Colon (tissue), 2 donors: ENCODE results near the gene ACTG1.

Experiments used
- FAIRE-seq: peaks from 2 replicates; lab custom pipeline; 2012; peaks lifted over from hg19 to GRCh38; lab: Jason Lieb, UNC
- donor health status: control.
- donor health status: control.

Gene ACTG1

DNA sequence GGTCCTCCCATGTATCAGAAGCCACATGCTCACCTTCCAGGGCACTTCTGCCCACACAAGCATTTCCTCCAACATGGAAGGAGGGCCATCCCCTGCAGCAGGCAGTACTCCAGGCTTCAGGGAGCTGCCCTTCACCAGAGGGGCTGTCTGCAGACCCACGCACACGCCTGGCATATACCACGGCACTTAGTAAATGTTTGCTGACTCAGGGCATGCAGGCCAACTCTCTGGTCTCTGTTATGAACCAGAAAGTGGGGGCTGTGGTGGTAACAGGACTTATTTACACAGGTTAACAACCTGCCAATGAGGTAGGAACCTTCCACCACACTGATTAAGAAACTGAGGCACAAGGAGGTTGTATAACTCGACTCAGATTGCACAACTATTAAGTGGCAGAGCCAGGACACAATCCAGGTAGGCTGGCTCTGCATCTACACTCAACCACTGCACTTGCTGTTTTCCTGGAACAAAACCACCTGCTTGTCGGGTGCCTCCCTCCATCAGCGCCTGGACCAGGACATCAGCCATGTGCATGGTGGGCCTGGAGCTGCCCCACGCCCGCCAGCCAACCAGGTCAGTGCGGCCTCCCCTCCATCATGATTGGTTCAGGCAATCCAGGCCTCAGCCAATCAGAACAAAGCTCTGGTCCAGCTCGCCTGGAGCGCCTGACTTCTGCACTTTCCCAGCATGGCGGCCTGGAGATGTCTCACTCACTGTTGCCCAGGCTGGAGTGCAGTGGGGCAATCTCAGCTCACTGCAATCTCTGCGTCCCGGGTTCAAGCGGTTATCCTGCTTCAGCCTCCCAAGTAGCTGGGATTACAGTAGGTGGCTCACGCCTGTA is 19.2 kb downstream of the ACTG1 start:
- no peak for FAIRE-seq

DNA sequence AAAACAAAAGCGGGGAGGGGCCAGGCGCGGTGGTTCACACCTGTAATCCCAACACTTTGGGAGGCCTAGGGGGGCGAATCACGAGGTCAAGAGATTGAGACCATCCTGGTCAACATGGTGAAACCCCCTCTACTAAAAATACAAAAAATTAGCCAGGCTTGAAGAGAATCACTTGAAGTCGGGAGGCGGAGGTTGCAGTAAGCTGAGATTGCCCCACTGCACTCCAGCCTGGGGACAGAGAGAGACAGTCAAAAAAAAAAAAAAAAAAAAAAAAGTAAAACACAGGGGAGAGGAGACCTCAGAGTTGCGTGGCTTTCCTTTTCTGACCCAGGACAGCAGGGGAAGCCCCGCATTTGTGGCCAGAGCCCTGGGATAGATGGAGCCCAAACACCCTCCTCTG is 19.9 kb downstream of the ACTG1 start:
- no peak for FAIRE-seq

DNA sequence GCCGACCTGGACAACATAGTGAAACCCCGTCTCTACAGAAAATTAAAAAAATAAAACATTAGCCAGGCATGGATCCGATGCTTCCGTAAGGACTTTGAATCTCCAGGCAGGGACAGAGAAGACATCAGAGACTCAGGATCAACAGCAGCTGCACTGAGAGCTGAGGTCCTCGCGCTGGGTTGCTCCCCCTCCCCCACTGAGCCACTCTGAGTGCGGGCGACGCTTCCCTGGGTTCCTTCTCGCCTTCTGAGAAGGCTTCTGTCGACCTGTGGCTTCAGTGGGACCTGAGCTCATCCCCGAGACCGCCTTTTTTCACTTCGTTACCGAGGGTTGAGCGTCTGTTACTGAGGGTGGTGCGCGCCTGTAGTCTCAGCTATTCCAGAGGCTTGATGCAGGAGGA is 20.4 kb downstream of the ACTG1 start:
- FAIRE-seq: no peak

DNA sequence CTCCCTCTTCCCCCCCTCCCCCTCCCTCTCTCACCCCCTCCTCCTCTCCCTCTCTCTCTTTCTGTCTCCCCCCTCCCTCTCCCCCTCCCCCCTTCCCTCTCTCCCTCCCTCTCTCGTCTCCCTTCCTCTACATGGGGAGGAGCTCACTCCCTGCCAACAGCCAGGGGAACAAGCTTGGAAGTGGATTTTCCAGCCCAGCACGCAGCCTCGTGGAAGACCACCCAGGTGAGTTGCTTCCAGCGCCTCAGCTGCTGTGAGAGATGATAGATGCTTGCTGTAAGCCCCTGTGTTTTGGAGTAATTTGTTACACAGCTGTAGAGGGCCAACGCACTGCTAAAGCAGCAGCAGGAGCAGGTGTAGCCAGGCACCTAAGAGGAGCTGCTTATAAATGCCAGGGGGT is 20.8 kb downstream of the ACTG1 start:
- no peak for FAIRE-seq

DNA sequence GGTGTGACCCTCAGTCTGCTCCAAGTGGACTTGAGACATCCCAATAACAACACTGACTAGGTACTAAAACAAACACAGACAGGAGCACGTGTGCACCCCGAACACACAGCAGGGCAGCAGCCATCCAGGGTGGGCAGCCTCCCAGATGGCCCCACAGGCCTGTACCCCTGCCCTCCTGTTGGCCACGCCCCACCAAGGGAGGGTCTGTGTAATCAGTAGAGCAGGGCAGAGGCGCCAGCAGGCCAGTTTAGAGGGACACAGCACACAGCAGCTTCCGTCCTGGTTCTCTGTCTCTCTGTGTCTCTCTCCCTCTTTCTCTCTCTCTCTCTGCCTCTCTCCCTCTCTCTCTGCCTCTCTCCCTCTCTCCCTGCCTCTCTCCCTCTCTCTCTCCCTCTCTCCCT is 21.4 kb downstream of the ACTG1 start:
- FAIRE-seq: no peak

- FAIRE-seq: no peak
Measured at GRCh38 chr17:81489998-81490992, 22.3 kb downstream of the ACTG1 start.

DNA sequence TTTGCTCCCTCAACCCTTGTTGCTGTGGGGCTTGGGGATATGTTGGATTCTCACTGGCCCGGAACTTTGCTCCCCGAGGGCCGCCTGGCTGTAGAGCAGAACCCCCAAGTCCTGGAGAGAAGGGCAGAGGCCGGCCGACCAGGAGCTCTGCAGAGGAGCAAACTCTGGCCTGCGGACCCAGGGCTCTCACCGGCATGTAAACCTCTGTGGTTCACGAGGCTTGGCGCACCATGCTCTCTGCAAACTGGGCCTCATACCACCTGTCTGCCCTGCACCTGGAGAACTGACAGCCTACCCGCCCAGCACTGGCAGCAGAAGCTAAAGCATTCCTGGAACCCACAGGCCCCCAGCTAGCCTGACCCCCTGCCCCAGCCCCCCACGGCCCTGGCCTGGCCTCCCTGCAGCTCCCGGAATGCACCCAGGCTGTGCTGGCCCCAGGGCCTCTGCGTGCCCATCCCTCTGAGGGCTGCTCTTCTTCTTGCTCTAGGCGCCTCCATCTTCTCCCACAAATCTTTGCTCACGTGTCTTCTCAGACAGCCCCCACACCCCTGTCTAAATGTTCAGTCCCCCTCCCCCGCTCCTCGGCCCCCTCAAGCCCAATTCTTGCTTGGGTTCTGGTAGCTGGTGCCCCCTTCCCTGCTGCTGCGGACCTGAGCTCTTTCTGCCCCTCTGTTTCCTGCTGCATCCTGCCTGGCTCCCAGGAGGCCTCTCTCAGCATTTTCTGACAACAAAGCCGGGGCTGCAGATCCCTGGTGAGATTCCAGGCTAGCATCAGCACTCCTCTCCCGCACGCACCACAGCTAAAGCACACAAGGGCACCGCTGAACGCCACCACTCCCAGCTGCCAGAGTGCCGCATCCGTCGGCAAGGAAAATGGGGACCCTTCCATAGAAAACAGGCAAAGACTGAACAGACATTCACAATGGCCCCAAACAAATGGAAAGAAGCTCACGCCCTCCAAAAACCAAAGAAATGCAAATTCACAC is 23.3 kb downstream of the ACTG1 start:
- FAIRE-seq: no peak

DNA sequence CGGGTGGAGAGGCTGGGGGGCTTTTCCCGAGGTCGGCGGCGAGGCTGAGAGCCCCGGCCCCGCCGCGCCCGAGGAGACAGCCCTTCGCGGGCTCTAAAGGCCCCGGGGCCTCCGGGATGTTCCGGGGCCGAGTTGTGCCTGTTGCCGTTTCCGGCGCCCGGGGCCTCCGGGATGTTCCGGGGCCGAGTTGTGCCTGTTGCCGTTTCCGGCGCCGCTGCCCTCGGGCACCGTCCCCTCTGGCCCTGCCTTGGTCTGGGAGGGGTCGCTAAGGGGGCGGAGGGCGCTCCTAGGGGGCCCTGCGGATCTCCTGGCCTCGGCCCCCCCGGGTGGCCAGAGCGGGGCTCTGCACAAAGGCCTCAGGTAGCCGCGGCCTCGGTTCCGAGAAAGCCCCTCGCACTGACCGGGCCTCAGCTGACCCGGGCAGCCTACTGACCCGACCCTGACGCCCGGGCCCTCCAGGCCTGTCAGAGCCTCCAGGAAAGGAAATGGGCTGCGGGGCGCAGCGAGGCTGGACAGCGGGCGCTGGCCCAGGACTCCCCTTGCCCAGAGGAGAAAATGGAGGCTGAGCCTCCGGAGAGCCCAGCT is 24.2 kb downstream of the ACTG1 start:
- no peak for FAIRE-seq

GRCh38 chr17:81487487-81488275 is 24.9 kb downstream of the ACTG1 start:
- no peak for FAIRE-seq

DNA sequence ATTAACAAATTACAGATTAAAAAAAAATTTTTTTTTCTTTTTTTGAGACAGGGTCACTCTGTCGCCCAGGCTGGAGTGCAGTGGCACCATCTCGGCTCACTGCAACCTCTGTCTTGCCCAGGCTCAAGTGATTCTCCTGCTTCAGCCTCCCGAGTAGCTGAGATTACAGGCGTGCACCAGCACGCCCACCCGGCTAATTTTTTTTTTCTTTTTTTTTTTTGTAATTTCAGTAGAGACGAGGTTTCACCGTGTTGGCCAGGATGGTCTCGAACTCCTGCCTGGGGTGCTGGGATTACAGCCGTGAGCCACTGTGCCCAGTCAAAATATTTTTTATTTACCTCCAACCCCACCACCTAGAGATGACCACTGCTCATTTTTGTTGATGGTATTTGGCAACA is 25.5 kb downstream of the ACTG1 start:
- no peak for FAIRE-seq

DNA sequence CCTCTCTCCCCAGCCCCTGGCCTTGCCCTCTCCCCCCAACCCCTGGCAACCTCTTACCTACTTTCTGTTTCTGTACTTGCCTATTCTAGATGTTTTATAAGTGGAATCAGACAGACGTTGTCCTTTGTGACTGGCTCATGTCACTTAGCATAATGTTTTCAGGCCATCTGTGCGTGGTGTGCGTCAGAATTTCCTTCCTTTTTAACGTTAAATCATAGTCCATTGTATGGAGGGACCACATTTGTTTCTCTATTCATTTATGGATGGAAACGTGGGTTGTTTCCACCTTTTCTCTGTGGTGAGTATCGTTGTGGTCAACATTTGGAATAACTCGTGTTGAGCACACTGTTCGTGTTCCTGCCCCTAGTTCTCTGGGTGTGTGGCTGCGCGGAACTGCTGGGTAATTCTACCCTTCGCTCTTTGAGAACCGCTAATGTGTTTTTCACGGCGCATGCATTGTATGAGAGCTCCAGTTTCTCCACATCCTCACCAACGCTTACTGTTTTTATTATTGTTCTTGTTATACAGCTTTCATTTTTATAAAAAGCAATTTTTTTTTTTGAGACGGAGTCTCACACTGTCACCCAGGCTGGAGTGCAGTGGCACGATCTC is 26.3 kb downstream of the ACTG1 start:
- no peak for FAIRE-seq

DNA sequence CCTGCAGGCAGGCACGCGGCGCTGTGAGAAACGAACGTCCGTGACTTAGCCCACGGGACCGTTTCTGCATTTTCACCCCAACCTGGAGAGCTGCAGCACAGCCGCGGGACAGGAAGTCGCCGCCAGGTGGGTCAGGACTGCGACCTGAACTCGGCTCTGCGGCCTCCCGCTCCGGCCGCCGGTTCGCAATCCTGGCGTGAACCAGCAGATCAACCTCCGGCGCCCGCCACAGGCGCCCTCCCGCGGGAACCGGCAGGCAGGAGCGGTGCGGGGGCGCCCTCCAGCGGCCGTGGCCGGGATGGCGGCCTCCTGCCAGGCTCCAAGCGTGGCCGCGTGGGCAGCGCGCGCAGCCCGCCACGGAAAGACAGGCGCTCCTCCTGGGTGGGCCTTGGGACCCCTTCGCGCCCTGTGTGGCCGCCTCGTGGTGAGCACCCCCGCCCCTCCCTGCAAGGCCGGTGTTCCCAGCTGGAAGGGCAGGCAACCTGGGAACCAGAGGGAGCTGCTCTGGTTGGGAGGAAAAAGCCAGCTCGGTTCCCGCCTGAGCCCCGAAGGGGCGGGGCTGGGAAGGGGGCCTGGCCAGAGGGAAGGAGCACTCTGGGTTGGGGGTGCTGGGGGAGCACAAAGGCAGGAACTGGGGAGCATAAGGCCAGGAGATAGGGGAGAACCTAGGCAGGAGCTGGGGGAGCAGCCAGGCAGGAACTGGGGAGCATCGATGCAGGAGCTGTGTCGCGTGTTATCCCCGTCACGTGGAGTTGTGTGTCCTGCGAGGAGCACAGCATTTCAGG is 28.2 kb downstream of the ACTG1 start:
- no peak for FAIRE-seq

- no peak for FAIRE-seq
Measured at GRCh38 chr17:81483862-81484194, 28.8 kb downstream of the ACTG1 start.

GRCh38 chr17:81483085-81483861 is 29.3 kb downstream of the ACTG1 start:
- FAIRE-seq: no peak

DNA sequence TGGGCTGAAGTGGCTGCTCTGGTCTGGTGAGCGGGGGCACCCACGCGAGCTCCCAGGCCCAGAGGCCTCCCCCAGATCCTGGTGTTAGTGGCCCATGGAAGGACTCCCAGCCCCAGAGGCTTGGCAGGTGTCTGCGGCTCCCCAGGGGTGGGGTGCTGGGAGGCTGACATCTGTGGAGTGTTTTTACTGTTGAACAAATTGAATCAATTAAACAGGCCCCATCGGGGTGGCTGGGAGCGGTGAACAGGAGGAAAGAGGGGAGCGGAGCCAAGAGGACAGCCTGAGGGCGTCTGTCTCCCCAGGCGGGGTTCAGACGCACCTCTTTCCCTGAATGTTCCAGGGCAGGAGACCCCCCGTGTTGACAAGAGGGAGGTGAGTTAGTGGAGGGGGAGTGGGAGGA is 29.9 kb downstream of the ACTG1 start:
- FAIRE-seq: no peak

DNA sequence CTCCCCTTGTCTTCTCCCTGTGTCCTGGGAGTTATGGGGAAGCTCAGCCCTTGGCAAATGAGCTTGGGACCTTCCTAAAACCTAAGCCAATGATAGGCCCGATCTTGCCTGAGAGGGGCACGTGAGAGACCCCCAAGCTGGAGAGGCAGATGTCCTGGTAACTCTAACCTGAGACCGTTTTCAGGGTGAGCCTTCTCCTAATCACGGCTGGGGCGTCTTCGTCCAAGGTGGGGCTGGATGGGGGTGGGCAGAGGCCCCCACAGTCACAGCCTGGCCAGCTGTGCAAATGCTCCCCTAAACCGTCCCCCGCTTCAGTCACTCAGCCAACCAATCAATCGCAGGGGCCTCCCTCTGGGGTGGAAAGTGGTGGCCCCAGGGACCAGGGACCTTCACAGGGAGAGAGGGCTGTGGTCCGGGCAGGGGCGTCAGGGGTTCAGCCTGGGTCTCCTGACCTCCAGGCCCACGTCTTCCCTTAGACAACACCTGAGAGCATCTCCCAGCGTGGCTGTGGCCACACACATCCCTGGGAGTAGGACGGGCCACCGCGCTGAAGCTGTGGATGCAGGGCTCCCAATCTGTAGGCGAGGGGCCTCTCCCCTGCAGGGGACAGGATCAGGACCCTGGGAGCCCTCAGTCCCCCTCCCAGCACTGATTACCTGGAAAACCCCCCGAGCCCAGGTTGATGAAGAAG is 30.6 kb downstream of the ACTG1 start:
- FAIRE-seq: no peak

GRCh38 chr17:81481073-81481799 is 31.4 kb downstream of the ACTG1 start:
- no peak for FAIRE-seq
